HepG2 (cell line): Measurements from ENCODE around the gene USP9X. TPM values are rescaled to one million over a fixed set of nuclear protein-coding genes. Genes with fewer than 3 reads are reported as not detected.

ENCODE experiments used
- BRD4 ChIP-seq: sonication (generic); formaldehyde crosslinking; IDR thresholded peaks from 2 replicates; pipeline ENCODE4 v1.4.0; 2020; ENCODE audit warnings: missing genetic modification reagents
- DNMT3B ChIP-seq: conservative IDR thresholded peaks from 2 replicates; pipeline ENCODE4 v1.6.1; 2016; ENCODE audit warnings: missing biosample characterization, control low read depth
- EHMT2 ChIP-seq: fragments of 200-600 bp; sonication (generic); IDR thresholded peaks from 2 replicates; pipeline ENCODE4 v1.7.0; 2017; ENCODE audit warnings: antibody characterized with exemption, low read depth, low read length, borderline replicate concordance
- ELF4 ChIP-seq: sonication (generic); formaldehyde crosslinking; IDR thresholded peaks from 2 replicates; pipeline ENCODE4 v1.5.0; 2020; ENCODE audit warnings: missing genetic modification reagents, mild to moderate bottlenecking, moderate library complexity, borderline replicate concordance
- FOXA1 ChIP-seq, 2 experiments: fragments of 450-650 bp in 1 of 2; sonication (generic) in 1 of 2; formaldehyde crosslinking in 1 of 2; IDR thresholded peaks; 2 replicates each; pipeline versions ENCODE4 v1.4.0 to v1.6.1; 2016 to 2020; ENCODE audit warnings: missing genetic modification reagents in 1 of 2
- IRF2 ChIP-seq: IDR thresholded peaks from 2 replicates; pipeline ENCODE4 v1.6.1; 2018; ENCODE audit warnings: missing genetic modification reagents, missing compliant biosample characterization
- KAT8 ChIP-seq: IDR thresholded peaks from 2 replicates; pipeline ENCODE4 v1.6.1; 2016; ENCODE audit warnings: missing genetic modification reagents, missing compliant biosample characterization
- KDM6A ChIP-seq: IDR thresholded peaks from 2 replicates; pipeline ENCODE4 v1.6.1; 2016; ENCODE audit warnings: low read depth
- MTF2 ChIP-seq: sonication (generic); formaldehyde crosslinking; IDR thresholded peaks from 2 replicates; pipeline ENCODE4 v1.5.0; 2020; ENCODE audit warnings: missing genetic modification reagents, borderline replicate concordance
- PHB2 ChIP-seq: fragments of 450-650 bp; IDR thresholded peaks from 2 replicates; pipeline ENCODE4 v1.6.1; 2018; ENCODE audit not compliant: partially characterized antibody
- POLR2G ChIP-seq: fragments of 200-400 bp; formaldehyde crosslinking; IDR thresholded peaks from 2 replicates; pipeline ENCODE4 v1.6.1; 2018; ENCODE audit warnings: mild to moderate bottlenecking, low read depth, low read length, moderate library complexity
- SALL1 ChIP-seq: sonication (generic); formaldehyde crosslinking; IDR thresholded peaks from 2 replicates; pipeline ENCODE4 v1.8.0; 2022; ENCODE audit warnings: mild to moderate bottlenecking, missing genetic modification reagents
- SIX4 ChIP-seq: sonication (generic); formaldehyde crosslinking; IDR thresholded peaks from 2 replicates; pipeline ENCODE4 v1.4.0; 2020; ENCODE audit warnings: missing genetic modification reagents
- SYNCRIP ChIP-seq: fragments of 200-400 bp; formaldehyde crosslinking; IDR thresholded peaks from 2 replicates; pipeline ENCODE4 v1.6.1; 2018; ENCODE audit warnings: mild to moderate bottlenecking, low read depth, low read length; ENCODE audit not compliant: insufficient read depth
- TAF15 ChIP-seq: fragments of 200-400 bp; formaldehyde crosslinking; IDR thresholded peaks from one replicate; pipeline ENCODE4 v1.6.1; 2018; ENCODE audit warnings: mild to moderate bottlenecking, low read depth, low read length; ENCODE audit not compliant: poor library complexity, severe bottlenecking
- TOPORS ChIP-seq: sonication (generic); formaldehyde crosslinking; IDR thresholded peaks from 2 replicates; pipeline ENCODE4 v1.8.0; 2023; ENCODE audit warnings: mild to moderate bottlenecking, missing genetic modification reagents
- ZC3H13 ChIP-seq: sonication (generic); formaldehyde crosslinking; IDR thresholded peaks from 2 replicates; pipeline ENCODE4 v1.8.1; 2023; ENCODE audit warnings: mild to moderate bottlenecking, missing genetic modification reagents, moderate library complexity
- ZNF224 ChIP-seq: sonication (generic); formaldehyde crosslinking; IDR thresholded peaks from 2 replicates; pipeline ENCODE4 v1.5.0; 2020; ENCODE audit warnings: mild to moderate bottlenecking, missing genetic modification reagents
- ZNF543 ChIP-seq: sonication (generic); formaldehyde crosslinking; IDR thresholded peaks from 2 replicates; pipeline ENCODE4 v1.4.0; 2020; ENCODE audit warnings: mild to moderate bottlenecking, missing genetic modification reagents
- ZNF720 ChIP-seq: sonication (generic); formaldehyde crosslinking; IDR thresholded peaks from 2 replicates; pipeline ENCODE4 v1.4.0; 2020; ENCODE audit warnings: missing genetic modification reagents
- ZNF746 ChIP-seq: sonication (generic); formaldehyde crosslinking; IDR thresholded peaks from 2 replicates; pipeline ENCODE4 v1.8.0; 2022; ENCODE audit warnings: mild to moderate bottlenecking, missing genetic modification reagents
- polyA plus RNA-seq, 8 experiments: library from polyadenylated mRNA; depleted of rRNA in 3 of 8; stranded (reverse) in 7 of 8; unstranded in 1 of 8; fragments of >200 nt; fragmentation: Illumina TruSeq in 4 of 8; extraction: Trizol in 4 of 8; gene quantifications; 2 replicates each; pipeline versions ENCODE4 v1.2.1 to v1.2.3, GENCODE V29; 2011 to 2016; ENCODE audit warnings: low read depth in 4 of 8, missing spikeins in 1 of 8, mixed read lengths in 1 of 8; ENCODE audit not compliant: insufficient read depth in 1 of 8
- total RNA-seq, 5 experiments: library from RNA; depleted of rRNA; stranded (reverse); fragments of >200 nt; fragmentation: Illumina TruSeq; extraction: Trizol; gene quantifications; 2 replicates each; pipeline ENCODE4 v1.2.3, GENCODE V29; 2016; ENCODE audit warnings: low read depth in 1 of 5
- TF ChIP-seq, protein P1 (sequence below): sonication (generic); formaldehyde crosslinking; IDR thresholded peaks from 2 replicates; pipeline ENCODE4 v1.4.0; 2020; ENCODE audit warnings: missing genetic modification reagents
- TF ChIP-seq, protein P2 (sequence below): sonication (generic); formaldehyde crosslinking; conservative IDR thresholded peaks from 2 replicates; pipeline ENCODE4 v1.8.1; 2023; ENCODE audit warnings: missing genetic modification reagents
- TF ChIP-seq, protein P3 (sequence below): sonication (generic); formaldehyde crosslinking; IDR thresholded peaks from 2 replicates; pipeline ENCODE4 v1.4.0; 2020; ENCODE audit warnings: missing genetic modification reagents, borderline replicate concordance
- TF ChIP-seq, protein P4 (sequence below): sonication (generic); formaldehyde crosslinking; IDR thresholded peaks from 2 replicates; pipeline ENCODE4 v1.8.1; 2023; ENCODE audit warnings: mild to moderate bottlenecking, inconsistent platforms, moderate library complexity, missing genetic modification reagents, borderline replicate concordance

The USP9X gene
- total and polyA plus RNA-seq, 2 of the 13 experiments (the other 11 are each of a cell fraction or from before 2014, with no cell fraction given), result 22.2 to 40.5 TPM

DNA sequence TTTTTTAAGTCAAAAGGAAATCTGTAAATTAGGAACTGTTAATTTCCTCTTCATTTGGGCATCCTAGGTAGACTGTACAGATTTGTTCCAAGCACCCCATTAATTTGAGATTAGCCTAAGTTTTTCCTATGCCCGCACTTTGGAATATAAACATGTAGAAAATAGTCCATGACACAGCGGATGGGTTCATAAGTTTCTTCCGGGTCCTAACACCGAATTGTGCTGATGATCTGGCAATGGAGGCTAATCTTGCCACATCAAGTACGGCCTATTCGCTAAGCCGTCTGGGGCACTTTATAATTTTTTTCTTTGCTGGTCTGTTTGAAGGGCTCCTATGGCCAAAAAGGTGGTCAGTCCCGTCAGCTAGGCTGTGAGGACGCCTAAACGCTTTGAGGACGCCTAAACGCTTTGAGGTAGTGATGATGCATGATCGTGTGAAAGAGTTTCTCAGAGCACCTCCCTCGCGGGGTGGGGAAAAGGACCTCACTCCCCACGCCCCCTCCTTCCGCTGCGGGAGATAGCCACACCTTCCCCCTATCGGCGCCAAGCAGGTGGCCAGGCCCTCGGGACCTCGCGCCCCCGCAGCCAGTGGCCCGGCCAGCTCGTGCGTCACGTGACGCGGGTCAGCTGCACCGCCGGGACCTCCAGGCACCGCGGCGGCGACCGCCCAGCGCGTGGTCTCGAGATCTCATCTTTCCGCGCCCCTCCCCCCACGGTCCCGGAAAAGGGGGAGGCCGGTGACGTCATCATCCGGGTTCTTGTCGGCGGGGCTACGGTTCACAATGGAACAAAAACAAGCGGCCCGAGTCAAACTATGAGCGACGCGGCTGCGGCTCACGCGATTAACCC is 977 bp upstream of the USP9X start (continued):
- no peak for TF ChIP-seq ELF4 (CRISPR knock-in tag)
- no peak for TF ChIP-seq SYNCRIP
- TF ChIP-seq ZC3H13 (CRISPR knock-in tag), result 0 out of 2 replicates have a peak, but pooled peaks have one; percentile 47
- 0 out of 2 replicates have a peak, but pooled peaks have one; percentile 29 for TF ChIP-seq ZNF543
- TF ChIP-seq, protein P1, sequence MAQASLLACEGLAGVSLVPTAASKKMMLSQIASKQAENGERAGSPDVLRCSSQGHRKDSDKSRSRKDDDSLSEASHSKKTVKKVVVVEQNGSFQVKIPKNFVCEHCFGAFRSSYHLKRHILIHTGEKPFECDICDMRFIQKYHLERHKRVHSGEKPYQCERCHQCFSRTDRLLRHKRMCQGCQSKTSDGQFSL (CRISPR knock-in tag), result no peak
- no peak for TF ChIP-seq MTF2 (CRISPR knock-in tag)
- TF ChIP-seq, protein P2, sequence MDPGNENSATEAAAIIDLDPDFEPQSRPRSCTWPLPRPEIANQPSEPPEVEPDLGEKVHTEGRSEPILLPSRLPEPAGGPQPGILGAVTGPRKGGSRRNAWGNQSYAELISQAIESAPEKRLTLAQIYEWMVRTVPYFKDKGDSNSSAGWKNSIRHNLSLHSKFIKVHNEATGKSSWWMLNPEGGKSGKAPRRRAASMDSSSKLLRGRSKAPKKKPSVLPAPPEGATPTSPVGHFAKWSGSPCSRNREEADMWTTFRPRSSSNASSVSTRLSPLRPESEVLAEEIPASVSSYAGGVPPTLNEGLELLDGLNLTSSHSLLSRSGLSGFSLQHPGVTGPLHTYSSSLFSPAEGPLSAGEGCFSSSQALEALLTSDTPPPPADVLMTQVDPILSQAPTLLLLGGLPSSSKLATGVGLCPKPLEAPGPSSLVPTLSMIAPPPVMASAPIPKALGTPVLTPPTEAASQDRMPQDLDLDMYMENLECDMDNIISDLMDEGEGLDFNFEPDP, result no peak
- TF ChIP-seq POLR2G, result peak; percentile 64
- TF ChIP-seq KDM6A (CRISPR knock-in tag), result no peak
- TF ChIP-seq SIX4, result peak; percentile 83; the same call in 1 of the 2 replicates
- TF ChIP-seq, protein P3, sequence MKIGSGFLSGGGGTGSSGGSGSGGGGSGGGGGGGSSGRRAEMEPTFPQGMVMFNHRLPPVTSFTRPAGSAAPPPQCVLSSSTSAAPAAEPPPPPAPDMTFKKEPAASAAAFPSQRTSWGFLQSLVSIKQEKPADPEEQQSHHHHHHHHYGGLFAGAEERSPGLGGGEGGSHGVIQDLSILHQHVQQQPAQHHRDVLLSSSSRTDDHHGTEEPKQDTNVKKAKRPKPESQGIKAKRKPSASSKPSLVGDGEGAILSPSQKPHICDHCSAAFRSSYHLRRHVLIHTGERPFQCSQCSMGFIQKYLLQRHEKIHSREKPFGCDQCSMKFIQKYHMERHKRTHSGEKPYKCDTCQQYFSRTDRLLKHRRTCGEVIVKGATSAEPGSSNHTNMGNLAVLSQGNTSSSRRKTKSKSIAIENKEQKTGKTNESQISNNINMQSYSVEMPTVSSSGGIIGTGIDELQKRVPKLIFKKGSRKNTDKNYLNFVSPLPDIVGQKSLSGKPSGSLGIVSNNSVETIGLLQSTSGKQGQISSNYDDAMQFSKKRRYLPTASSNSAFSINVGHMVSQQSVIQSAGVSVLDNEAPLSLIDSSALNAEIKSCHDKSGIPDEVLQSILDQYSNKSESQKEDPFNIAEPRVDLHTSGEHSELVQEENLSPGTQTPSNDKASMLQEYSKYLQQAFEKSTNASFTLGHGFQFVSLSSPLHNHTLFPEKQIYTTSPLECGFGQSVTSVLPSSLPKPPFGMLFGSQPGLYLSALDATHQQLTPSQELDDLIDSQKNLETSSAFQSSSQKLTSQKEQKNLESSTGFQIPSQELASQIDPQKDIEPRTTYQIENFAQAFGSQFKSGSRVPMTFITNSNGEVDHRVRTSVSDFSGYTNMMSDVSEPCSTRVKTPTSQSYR (CRISPR knock-in tag), result peak; percentile 97
- TF ChIP-seq ZNF720, result no peak
- TF ChIP-seq KAT8, result peak; percentile 65; the same call in 1 of the 2 replicates
- TF ChIP-seq, protein P4, sequence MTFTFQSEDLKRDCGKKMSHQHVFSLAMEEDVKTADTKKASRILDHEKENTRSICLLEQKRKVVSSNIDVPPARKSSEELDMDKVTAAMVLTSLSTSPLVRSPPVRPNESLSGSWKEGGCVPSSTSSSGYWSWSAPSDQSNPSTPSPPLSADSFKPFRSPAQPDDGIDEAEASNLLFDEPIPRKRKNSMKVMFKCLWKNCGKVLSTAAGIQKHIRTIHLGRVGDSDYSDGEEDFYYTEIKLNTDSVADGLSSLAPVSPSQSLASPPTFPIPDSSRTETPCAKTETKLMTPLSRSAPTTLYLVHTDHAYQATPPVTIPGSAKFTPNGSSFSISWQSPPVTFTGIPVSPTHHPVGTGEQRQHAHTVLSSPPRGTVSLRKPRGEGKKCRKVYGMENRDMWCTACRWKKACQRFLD (CRISPR knock-in tag), result no peak
- no peak for TF ChIP-seq PHB2
- no peak for TF ChIP-seq BRD4 (CRISPR knock-in tag)
- TF ChIP-seq TAF15, result no peak
- TF ChIP-seq SALL1 (CRISPR knock-in tag), result peak; percentile 92
- TF ChIP-seq EHMT2, result no peak
- TF ChIP-seq ZNF224 (CRISPR knock-in tag), result 0 out of 2 replicates have a peak, but pooled peaks have one; percentile 52
- TF ChIP-seq DNMT3B, result no peak
- peak; percentile 55 for TF ChIP-seq IRF2 (CRISPR knock-in tag)
- 0 out of 2 replicates have a peak, but pooled peaks have one; percentile 24 for TF ChIP-seq TOPORS
- peak; percentile 43; the same call in 1 of the 2 replicates for TF ChIP-seq ZNF746 (CRISPR knock-in tag)
- no peak for TF ChIP-seq FOXA1 (IDR thresholded peaks at IDR 0.05)
- TF ChIP-seq FOXA1 (CRISPR knock-in tag; IDR thresholded peaks at IDR 0.05), result no peak
